NCI-H187 (cell line): ENCODE results near the gene EPS8L3.
A peak's percentile ranks its signal among the peaks of the same experiment; 100 is the strongest.

Experiments
- DNase-seq, 2 experiments: peaks; one replicate each; lab custom pipeline; 2025; lab: John Stamatoyannopoulos, UW

Gene EPS8L3

DNA sequence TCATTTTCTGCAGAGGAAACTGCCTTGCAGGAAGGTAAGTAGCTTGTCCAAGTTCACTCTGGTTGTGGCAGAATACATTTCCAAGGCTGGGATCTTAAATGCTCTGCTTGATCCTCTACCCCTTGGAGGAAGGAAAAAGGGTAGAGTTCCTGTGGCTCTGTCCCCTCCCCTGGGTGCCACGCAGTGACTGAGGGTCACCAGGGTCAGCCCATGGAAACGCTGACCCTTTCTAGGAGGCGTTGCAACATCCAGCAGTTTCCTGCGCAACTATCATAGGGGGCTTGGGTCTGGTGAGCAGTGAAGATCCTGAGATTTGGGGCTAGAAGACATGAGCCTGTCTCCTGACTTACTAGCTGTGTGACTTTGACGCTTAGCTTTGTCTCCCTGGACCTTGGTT, 29.4 kb upstream of the EPS8L3 start:
- no peak for DNase-seq

DNA sequence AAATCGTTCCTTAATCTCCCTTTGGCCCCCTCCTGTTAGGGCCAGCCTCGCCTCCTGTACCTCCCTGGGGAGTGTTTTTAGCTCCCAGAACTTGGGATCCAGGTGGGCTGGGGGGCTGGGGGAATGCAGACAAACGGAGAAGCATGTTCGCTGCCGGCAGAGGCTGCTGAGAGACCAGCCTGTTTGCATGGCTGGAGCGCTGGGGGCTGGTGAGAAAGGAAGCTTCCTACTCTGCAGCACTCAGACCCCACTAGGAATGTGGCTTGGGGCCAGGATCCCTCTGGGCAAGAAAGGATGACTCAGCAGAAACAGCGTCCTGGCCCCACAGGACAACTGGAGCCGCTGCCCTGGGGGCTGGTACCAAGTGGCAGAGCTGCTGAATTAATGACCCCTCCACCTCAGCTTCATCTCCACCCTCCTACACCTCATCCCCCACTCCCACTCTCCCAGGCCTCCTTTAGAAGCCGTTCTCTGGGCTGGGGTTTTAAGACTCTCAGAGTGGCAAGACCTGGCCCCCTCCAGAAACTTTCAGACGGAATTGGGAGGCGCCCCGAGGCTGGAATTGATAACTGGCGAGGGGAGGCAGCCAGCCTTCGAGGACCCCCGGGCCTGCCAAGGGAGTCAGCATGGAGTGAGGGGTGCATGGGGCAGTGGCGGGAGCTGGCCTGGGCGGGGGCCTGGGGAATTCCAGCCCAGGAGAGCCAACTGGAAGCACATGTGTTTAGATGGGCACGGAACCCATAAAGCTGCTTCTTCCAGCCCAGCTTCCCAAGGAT, 28.5 kb upstream of the EPS8L3 start:
- DNase-seq, result no peak

DNA sequence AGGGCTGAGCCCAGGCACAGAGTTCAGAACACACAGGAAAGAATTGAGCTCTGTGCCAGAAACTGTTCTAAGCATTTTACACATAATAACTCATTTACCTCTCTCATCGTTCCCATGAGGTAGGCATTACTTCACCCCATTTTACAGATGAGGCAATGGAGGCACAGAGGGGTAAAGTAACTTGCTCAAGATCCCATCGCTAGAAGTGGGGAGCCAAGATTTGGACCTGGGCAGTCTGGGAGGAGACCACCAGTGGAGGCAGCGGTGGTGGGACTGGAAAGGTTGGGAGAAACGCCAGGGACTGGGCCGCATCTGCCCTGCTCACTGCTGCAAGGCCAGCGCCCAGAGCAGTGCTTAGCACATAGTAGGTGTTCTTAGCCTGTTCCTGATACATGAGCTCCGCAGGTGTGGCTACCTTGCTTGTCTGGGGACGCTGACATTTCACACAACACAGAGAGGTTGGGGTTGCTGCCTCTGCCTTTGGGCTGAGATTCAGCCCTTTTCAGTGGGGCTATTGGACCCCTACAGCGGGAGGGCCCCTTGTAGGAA, 27.8 kb upstream of the EPS8L3 start:
- no peak for DNase-seq

DNA sequence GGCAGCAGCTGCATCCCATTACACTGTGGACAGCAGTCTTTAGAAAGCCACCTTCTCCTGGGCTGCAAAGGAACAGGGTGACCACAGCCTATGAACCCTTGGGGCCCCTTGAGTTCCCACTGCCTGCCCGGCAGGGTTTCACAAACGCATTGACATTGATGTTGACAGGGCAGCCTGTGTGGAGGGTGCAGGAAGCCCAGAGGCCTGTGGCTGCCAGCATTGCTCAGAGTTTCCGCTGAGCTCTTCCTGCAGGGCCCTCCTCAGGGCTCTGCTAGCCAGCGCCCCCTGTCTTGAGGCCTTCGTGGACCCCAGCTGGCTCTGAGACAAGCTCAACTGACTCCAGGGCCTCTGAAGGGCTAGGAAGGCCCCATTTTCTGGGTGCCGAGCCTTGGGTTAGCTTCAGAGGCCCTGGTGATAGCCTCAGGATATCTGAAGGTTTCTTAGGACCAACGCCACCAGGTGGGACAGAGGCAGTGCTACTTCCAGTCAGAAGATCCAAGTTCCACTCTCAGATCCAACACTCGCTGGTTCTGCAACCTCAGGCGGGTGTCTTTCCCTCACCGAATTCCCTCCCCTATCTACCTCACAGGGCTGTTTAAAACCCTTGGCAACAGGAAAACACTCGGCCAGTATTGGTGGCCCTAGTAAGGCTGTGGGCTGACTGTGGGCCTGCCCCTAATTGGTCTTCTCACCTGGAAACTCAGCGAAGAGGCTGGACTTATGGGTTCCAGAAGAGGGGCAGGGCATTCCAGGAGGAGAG, 27.2 kb upstream of the EPS8L3 start:
- no peak for DNase-seq

DNA sequence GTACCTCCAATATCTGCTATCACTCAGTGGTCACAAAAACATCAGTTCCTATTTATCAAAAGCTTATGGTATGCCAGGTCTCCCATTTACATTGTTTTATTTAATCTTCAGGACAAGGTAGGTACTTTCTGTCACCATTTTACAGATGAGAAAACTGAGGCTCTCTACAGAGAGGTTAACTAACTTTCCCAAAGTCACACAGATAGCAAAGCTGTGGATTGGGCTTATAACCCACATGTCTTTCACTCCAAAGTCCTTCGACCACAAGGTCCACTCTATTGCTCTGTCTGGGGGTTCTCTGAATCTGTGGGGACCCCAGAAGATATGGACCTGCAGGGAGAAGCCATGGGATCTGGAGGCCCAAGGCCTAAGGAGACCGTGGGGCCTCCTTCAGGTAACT, 26.6 kb upstream of the EPS8L3 start:
- DNase-seq, result no peak

DNA sequence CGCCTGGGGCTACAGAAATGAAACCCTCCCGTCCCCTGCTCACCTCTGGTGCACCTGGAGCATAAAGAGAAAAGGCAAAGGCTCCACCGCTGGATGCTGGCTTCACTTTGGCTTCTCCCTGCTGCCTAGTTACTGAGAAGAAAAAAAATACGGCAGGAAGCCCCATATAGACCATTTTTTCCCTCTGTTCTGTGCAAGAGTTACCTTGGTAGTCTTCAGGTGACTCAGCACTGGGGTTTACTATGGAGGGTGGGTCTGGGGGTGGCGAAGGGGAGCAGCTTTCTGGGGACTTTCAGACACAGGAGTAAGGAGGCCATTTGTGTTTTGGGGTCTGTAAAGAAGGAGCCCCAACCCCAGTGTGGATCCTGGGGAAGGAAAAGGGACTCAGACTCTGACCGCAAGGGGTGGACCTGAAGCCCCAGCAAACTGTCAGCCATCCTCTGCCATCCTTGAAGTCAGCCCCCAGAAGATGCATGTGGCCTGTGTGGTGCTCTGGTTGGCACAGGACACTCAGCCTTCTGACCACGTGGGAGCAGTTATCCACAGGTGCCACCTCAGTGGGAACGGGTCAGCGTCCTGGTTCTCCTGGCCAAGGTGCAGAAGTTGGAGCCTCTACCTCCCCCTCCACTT, 25.9 kb upstream of the EPS8L3 start:
- no peak for DNase-seq

DNA sequence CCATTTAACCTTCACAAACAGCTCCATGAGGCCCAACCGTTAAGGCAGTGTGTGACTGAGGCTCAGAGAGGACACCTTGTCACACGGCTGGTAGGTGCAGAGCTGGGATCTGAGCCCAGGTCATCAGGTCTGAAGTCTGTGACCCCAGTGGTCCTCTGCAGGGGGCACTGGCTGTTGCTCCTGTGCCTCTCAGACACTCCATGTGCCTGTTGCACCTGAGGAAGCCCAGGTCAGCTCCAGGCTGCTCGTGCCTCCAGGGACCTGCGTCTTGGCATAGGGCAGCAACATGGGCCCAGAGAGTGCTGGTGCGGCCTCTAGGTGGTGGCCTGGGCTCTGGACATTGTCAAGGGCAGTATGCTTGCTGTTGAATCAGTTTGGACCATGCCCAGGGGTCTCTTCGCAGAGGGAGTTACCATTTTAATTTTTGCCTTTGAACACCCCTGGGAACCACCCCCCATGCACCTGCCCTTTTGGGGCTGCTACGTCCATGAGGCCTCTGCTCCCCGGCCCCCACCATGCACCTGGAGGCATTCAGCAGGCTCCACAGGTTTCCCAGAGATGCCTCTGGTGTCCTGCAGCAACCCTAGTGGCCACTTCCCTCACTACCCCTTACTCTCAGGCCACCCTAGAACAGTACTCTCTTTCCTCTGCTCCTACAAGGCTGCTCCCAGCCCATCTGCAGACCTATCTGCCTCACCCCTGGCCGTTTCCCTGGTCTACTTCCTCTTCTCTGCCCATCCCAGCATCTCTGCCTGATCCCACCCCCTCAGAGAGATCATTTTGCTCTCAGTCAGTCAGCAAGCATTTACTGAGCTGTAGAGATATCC, 25.2 kb upstream of the EPS8L3 start:
- DNase-seq, result no peak

DNA sequence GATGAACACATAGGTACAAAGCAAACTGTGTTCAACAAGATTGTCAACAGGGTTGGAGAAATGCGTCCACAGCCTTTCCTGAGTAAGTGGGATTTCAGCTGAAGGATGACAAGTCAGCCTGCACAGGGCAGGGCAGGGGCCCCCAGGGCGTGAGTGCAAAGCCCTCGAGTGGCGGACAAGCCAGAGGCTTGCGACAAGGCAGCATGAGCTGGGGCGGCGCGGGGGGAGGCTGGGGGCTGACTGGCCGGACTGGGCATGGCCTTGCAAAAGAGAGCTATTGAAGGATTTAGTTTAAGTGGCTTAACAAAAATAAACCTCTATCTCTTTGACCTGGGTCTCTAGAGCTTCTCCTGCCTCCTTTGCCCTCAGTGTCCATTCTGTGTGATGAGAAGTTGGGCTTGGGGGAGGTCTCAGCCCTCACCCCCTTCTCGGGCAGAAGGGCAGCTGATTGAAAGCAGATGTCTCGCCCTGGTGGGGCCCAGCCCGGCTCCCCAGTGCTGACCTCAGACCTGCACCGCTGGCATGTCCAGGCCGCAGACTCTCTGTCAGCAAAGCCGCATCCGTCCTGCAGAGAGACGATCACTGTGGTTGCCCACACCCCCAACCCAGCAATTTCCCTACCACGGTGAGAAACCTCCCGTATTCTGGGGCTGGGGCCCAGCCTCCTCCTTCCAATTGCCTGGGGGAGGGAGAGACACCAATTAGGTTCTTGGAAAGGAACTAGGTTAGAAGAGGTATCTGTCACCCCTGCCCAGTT, 24.3 kb upstream of the EPS8L3 start:
- no peak for DNase-seq

DNA sequence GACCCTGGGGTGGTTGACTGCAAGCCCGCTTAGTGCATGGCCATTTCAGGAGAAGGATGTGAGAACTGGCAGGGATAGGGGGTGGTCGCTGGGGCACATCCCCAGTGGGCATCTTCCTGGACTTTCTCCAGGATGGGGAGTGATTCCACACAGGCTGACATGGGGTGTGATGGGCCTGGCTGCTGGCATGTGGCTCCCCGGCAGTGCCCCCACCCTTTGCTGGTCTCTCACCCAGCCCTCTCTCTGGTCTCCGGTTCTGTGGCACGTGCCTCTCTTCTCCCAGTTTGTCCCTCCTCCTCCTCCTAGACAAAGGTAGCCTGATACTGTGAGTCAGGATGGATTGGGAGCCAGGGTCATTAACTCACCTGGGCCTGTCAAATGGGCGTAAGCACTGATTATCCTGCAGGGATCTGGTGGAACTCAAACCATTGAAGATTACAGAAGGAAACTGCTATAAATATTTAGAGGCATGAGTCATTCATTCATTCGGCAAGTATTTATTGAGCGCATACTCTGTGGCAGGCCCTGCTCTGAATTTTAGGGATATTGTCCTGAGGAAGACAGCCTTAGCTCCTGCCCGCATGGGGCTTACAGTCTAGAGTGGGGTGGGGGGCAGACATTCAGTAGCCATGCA, 23.6 kb upstream of the EPS8L3 start:
- no peak for DNase-seq

DNA sequence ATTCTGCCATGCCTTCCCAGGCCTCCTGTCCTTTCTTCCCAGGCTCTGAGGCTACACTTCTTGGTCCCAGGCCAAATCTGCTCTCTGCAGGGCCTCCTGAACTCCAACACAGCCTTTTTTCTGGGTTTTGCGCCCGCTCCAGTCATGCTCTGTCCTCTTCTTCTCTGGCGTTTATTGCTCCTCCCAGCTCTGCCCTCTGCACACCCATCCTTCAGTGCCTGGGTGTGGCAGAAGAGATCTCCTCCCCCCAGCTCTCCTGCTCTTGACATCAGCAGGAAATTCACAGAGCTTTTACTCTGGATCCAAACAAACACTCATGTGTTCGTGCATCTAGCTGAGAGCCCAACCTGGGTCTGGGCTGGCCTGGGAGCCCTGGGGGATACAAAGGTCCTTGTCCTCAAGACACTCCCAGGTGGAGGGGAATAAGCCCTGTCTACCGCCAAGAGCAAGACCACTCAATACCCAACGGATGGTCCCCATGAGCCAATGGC, 22.9 kb upstream of the EPS8L3 start:
- DNase-seq, result peak in 1 of 2 experiments; percentile 15

DNA sequence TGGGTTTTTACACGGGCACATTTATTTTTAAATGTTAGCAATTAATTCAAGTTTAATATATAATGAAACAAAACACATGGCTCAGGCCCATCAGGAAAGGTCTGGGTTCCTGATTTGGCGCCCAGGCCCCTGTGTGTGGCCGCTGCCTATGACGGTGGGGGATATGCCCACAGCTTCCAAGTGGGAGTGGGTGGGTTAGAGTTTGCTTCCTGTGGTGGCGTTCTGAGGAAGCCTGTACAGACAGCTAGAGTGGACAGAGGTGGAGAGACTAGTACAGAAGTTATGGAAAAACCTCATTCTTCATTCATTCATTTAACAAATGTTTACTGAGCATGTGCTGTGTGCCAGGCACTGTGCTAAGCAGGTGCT, 22.4 kb upstream of the EPS8L3 start:
- no peak for DNase-seq

DNA sequence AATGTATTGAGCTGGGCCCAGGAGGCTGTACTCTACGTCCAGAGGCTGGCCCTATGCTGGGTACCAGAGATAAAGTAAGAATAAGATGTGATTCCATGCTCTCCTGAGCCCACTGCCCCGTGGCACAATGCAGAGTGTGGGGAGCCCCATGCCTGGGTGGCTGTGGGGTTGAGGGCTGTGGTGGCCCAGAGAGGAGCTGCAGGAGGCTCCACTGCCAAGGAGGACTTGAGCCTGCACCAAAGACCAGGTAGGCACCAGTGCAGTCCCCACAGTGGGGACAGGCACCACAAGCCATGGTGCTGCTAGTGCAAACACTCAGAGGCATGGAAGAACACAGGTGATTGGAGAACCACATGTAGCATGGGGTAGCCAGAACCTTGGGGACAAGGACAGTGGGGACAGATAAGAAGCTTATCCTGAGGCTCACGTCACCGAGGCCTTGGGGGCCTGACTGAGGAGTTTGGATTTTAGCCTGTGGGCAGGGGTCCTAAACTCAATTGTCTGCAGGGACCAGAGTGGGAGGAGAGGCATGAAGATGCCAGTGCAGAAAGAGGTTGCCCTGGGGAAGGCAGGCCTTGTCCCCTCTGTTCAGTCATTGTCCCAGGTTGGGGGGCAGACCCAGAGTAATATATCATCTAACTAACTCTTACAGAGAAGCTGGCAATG, 21.9 kb upstream of the EPS8L3 start:
- DNase-seq, result no peak

DNA sequence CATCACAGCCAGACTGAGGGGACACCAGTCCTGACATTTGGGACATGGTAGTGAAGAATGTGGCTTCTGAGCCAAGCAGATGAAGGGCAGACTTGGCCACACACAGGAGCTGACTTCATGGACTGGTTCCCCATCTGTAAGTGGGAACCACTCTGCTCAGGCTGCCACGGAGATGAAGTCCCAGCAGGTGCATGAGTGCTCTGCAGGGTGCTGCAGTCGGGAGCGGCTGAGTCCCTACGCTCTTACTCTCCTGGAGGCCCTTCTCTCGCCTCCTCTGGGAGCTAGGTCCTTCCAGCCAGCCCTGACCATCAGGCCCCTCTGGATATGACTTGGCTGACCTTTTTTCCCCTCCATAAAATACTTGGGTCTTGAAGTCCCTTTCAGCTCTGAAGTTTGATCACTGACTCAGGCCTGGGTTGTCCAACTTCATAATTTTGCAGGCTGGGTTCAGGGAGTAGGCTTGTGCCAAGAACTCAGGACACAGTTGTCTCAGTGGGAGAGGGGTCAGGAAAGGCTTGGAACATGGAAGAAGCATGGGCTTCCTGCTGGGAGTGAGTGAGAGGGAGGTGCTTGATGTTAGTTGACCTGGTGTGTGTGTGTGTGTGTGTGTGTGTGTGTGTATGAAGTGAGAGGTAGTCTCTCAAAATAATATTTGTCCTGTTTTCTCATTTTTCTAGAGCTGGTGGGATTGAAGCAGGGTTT, 21.0 kb upstream of the EPS8L3 start:
- DNase-seq, result no peak

DNA sequence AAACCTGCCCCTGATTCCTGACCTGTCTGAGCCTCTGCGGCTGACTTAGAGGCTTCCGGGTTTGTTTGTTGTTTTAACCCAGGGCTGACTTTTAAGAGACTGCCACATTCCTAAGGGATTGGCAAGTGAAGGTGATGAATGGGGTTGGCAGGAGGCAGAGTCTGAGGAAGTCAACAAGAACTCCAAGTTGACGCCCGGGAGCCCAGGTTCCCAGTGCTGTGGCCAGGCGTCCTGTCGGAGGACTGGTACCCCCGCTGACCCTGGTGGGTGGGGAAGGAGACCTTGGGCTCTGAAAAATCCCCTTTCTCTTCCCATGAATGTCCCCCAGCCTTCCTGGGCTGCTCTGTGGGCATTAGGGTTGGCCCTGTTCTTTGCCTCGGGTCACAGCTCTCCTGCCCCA, 19.7 kb upstream of the EPS8L3 start:
- DNase-seq, result no peak

DNA sequence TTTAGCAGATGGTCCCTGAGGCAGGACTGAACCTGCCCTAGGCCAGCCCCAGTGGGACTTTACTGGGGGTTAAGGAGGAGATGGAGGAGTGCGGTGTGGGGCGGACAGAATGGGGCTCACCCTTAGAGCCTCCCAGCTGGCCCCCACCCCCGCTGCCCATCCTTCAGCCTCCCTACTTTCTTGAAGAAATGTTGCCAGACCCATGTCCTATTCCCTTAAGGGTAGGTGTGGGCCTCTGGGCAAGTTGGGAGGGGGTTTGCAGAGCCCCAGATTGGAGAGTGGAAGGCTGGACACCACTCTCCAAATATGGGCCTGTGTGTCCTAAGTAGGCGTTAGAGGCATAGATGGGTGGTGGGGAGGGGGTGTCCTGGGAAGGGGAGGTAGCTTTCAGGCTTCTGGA, 19.2 kb upstream of the EPS8L3 start:
- no peak for DNase-seq

DNA sequence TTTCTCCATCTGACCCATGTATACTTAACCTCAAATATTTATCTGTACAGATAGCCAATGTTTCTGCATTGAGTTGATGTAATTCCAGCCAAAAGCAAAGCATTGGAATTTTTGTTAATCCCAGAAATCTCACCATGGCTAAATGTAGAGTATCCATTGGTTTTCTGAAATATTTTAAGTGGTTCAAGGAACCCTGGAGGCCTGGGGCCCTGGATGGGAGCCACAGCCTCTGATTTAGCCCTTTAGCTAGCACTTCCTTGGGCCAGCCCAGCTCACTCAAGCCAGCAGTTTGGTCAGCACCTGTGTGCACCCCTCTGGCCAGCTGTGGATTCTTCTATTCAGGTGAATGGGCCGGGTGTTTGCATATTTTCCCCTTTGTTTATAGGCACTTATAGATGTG, 18.8 kb upstream of the EPS8L3 start:
- DNase-seq, result no peak

DNA sequence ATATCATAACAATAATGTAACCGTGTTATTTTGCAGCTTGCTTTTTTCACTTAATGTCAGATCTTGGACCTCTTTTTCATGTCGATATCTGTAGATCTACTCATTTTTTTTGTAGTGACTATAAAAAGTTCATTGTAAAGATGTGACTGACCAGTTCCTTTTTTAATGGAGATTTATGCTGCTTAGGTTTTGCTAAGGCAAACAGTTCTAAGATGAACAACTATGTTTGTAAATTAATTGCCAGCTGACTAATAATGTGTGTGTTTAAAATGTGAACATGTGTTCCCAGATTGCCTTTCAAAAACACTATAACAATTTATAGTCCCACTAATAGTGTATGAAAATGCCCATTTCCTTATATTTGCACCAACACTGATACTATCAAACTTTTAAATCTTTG, 18.1 kb upstream of the EPS8L3 start:
- no peak for DNase-seq

DNA sequence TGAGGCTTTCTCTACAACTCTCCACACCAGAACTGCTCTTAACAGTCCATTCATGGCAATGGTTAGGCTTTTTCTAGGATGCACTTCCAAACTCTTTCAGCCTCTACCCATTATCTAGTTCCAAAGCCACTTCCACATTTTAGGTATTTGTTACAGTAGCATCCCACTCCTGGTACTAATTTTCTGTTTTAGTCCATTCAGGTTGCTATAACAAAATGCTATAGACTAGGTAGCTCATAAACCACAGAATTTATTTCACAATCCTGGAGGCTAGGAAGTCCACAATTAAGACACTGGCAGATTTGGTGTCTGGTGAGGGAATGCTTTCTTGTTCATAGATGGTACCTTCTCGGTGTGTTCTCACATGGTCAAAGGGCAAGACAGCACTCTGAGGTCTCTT, 17.3 kb upstream of the EPS8L3 start:
- no peak for DNase-seq

DNA sequence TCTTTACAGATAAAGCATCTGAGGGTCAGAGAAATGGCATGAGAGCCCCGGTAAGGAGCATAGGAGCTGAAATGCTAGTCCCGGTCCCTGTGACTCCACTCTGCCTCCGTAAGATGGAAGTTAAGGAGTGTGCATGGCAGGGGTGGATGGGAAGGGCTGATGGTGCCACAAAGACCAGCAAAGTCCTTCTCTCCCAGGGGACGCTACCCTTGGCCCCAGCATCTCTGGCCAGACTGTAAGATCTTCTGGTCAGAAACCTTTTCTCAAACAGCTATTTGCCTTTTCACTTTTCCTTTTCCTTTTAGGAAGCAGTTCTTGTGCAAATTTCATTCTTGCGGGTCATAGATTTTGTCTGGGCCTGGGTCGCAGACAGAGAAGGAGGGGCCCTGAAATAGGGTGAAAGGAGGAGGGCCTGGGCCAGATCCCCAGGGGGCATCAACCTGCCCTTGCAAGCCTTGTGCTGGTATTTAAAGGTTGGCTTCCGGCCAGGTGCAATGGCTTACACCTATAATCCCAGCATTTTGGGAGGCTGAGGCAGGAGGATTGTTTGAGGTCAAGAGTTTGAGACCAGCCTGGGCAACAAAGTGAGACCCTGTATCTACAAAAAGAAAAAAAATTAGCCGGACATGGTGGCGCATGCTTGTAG, 14.4 kb upstream of the EPS8L3 start:
- DNase-seq, result no peak
